GM19099 (cell line): ENCODE measurements around the gene DRG1.

Experiments
- POLR2A ChIP-seq: IDR thresholded peaks from 3 replicates; pipeline ENCODE4 v1.6.1; 2011; ENCODE audit warnings: low read depth; ENCODE audit not compliant: insufficient read length; ENCODE audit errors: extremely low read depth

The DRG1 gene

GRCh38 chr22:31399211-31400022 lies at the start of gene DRG1:
Gene DRG1, plus strand, starts transcription at chr22:31399604. Its CDS starts 80 bp downstream, at chr22:31399684.
- peak; percentile 98 for TF ChIP-seq POLR2A

- no peak for TF ChIP-seq POLR2A
These were observed 49.4 kb upstream of the DRG1 start for GRCh38 chr22:31349960-31350359.

- TF ChIP-seq POLR2A, result no peak
These were observed 49.0 kb upstream of the DRG1 start for GRCh38 chr22:31350410-31350863.

GRCh38 chr22:31354515-31354914 lies 44.9 kb upstream of the DRG1 start:
- no peak for TF ChIP-seq POLR2A

- TF ChIP-seq POLR2A, result no peak
These were observed 39.4 kb upstream of the DRG1 start for GRCh38 chr22:31360029-31360428.

GRCh38 chr22:31361743-31362142 lies 37.7 kb upstream of the DRG1 start:
- TF ChIP-seq POLR2A, result no peak

DNA sequence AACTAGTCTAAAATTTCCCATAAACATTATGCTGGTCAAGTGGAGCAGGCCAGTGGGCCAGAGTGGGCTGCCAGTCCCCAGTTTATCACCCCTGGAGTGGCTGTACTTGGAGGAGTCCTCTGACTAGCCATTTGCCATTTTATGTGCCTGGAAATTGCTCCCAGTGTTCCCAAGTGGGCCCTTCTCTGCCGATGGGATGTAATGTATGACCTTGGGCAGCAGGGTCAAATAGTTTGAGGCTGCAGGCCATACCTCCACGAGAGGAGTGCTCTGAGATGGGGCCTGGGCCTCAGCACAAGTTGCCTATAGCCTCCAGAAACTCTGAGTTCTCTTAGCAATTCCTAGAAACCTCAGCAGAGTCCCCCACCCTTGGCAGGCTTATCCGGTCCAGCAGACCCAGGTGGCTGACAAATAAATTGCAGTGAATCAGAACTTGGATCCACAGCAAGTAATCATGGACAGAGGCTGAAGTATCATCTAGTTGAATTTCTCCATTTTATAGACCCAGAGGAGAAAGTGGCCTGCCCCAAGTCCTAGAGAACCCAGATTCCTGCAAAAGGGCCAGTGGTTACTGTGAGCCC lies 35.4 kb upstream of the DRG1 start:
- no peak for TF ChIP-seq POLR2A

GRCh38 chr22:31367426-31367825 lies 32.0 kb upstream of the DRG1 start:
- no peak for TF ChIP-seq POLR2A

GRCh38 chr22:31377612-31378011 lies 21.8 kb upstream of the DRG1 start:
- TF ChIP-seq POLR2A, result no peak

GRCh38 chr22:31378123-31378522 lies 21.3 kb upstream of the DRG1 start:
- TF ChIP-seq POLR2A, result no peak

DNA sequence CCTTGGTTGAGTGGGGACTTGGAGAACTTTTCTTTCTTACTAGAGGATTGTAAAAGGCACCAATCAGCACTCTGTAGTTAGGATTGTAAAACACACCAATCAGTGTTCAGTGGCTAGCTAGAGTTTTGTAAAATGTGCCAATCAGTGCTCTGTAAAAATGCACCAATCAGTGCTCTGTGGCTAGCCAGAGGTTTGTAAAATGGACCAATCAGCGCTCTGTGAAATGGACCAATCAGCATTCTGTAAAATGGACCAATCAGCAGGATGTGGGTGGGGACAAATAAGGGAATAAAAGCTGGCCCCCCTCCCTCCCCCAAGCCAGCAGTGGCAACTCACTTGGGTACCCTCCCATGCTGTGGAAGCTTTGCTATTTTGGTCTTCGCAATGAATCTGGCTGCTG lies 5.5 kb upstream of the DRG1 start:
- no peak for TF ChIP-seq POLR2A

DNA sequence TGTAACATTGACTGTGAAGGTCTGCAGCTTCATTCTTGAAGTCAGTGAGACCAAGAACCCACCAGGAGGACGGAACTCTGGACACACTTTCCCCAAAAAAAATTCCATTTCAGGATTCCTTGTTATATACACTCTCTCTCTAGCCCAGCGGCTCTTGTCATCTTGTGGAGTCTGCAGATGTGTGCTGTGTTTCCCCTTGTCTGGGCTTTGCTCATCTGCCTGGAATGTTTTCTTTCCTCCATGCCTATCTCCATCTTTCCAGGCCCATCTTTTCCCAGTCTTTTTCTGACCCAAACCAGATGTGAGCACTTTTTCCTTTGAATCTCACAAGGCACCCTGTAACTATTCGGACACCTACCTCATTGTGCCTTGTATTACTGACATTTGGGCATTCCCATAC lies 5.1 kb upstream of the DRG1 start:
- no peak for TF ChIP-seq POLR2A

DNA sequence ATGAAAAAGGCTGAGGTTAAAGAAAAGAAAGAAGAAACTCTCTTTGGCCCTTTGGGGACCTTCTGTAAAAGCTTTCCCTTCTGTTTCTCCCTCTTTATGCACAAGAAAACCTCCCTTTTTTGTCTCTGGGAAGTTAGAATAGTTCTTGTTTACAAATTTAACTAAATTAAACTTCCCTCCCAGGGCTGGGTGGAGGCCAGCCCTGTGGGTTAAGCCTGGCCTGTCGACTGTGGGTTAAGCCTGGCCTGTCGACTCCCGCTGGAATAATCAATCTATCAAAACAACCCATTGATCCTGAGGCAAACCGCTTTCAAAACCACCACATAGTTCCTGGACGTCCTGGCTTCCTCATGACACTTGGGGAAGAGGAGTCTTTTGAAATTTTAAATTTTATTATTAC lies 1.2 kb upstream of the DRG1 start:
- TF ChIP-seq POLR2A, result no peak

DNA sequence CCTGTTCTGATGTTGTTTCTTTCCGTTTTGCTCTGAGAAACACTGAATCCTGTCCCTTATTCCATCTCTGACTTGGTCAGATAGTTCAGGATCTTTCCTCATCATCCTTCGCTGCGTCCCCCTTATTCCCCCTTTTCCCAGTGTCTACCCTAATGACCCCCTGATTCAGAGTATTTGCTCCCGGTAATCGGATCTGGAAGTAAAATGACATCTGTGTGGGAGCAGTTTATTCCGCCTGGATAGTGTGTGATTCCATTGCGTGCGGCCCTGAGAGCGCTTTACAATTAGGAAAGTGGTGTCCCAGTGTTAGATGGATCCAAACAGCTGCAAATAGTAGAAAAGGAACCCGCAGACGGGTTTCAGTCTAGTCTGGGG lies 606 bp downstream of the DRG1 start:
- TF ChIP-seq POLR2A, result no peak

GRCh38 chr22:31425331-31426050 lies 26.1 kb downstream of the DRG1 start:
- TF ChIP-seq POLR2A, result no peak

- TF ChIP-seq POLR2A, result no peak
These were observed 32.5 kb downstream of the DRG1 start for GRCh38 chr22:31431950-31432349.
